Measurements from ENCODE around the gene NFIX.

NFIX gene

DNA sequence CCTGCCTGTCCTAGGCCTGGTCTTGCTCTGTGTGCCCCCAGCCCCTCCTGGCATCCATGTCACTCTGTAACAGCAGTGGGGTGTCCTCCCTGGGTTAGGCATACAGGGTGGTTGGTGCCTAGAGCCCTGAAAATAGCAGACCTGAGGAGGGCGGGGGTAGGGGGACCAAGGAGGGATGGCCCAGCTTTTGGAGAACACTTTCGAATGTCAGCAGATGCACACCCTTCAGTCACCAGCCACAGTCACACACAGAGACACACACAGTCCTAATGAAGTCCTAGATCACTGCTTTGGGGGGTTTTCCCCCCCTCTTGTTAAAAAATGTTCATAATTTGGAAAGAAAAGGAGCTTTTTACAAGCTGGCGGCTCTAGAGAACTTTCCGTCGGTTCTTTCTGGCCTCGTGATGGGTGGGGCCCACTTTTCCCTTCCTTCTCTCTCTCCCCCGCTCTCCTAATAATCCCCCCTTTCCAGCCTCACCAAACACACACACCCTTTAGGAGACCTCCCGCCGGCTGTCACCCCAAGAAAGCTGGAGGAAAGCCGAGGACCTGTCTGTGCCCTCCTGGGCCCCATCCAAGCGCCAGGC, 59.4 kb downstream of the NFIX start:
- no peak for DNase-seq (ENCODE audit: low read depth in 2 of 3, low spot score in 1 of 3)

GRCh38 chr19:13055213-13056051, 60.2 kb downstream of the NFIX start:
- no peak for DNase-seq (ENCODE audit: low read depth in 2 of 3, low spot score in 1 of 3)

- no peak for DNase-seq (ENCODE audit: low read depth in 2 of 3, low spot score in 1 of 3)
Observed at GRCh38 chr19:13056052-13056660, 60.9 kb downstream of the NFIX start.

- DNase-seq (ENCODE audit: low read depth in 2 of 3, low spot score in 1 of 3) = no peak
Observed at GRCh38 chr19:13057147-13057572, 61.9 kb downstream of the NFIX start.

GRCh38 chr19:13057744-13058143, 62.5 kb downstream of the NFIX start:
- no peak for DNase-seq (ENCODE audit: low read depth in 2 of 3, low spot score in 1 of 3)

- DNase-seq (ENCODE audit: low read depth in 2 of 3, low spot score in 1 of 3) = no peak
Observed at GRCh38 chr19:13058951-13059660, 63.8 kb downstream of the NFIX start.

GRCh38 chr19:13060233-13060963, 65.1 kb downstream of the NFIX start:
- no peak for DNase-seq (ENCODE audit: low read depth in 2 of 3, low spot score in 1 of 3)

DNA sequence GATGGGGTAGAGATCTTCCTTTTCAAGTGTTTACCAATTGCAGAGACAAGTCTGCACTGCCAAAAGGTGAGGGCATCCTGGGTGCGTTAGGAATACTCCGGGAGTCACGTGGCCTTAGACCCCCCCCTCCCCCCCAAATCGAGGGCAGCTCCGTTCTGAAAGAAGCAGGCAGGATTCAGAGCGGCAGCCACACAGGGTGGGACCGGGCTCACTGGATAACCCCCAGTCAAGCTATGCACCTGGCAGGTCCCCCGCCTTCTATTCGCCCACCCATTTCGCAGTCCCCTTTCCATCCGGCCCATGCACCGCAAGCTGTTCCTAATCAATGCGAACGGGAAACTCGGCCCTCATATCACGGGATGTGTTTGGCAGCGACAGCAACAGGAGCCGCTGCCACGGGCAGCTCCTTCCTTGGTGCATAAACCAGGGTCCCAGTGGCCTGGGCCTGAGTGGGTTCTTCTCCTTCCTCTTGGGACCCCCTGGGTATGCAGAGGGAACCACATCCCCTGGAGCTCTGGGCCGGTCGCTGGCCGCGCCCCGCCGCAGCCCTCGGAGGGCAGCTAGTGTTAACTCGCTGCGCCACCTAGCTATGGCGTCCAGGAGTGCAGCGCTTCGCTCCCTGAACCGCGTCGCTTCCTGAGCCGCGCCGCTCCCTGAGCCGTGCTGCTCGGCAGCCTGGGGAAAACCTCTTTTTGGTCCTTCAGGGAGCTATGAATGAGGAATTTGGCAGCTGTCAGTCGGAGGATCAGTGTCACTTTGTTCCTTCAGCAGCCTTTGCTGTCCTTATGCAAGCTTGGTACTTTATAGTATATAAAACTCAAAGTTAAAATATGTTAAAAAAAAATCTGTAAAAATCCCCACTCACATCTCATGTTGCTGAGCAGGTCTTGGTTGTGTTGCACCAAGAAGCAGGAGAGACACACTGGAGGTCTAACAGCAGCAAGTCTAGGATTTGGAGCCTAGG, 66.0 kb downstream of the NFIX start:
- DNase-seq (ENCODE audit: low read depth in 2 of 3, low spot score in 1 of 3) = peak; percentile 52 to 81 (median 77)

DNA sequence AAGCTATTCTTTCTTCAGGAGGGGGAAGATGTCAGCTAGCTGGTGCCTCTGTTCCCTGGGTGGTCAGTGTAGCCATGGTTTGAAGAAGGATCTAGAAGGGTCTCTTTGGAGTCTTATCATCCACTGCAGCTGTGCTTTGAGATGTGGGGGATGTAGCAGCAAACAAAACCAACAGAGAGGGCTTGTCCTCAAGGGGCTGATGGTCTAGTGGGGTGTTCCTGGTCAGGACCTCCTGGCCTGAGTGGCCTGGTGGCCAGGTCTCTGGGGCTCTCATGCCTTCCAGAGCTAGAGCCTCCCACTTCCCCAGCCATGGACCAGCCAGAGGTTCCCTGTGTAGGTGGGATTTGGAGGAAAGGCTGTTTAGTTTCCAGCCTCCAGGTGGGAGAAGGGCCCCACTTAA, 67.0 kb downstream of the NFIX start:
- no peak for DNase-seq (ENCODE audit: low read depth in 2 of 3, low spot score in 1 of 3)

GRCh38 chr19:13063461-13064091, 68.3 kb downstream of the NFIX start:
- DNase-seq (ENCODE audit: low read depth in 2 of 3, low spot score in 1 of 3) = no peak

GRCh38 chr19:13064092-13064489, 68.8 kb downstream of the NFIX start:
- DNase-seq (ENCODE audit: low read depth in 2 of 3, low spot score in 1 of 3) = no peak

DNA sequence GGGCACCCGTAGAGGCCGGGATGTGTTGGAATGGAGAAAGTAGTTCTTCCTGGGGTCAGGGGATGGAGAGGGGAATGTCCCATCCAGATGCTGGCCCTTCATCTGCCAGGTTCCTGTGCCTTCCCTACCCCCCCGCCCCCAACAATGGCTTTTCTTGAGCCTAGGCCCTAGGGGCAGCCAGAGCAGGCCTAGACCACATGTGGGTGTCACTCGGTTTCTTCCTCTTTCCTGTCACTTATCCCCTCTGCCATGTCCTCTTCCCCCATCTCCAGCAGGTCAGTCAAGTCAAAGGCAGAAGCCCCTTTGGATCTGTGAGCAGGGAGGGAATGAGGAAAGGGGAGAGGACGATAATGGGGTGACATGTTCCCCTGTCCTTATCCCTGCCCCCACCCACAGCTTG, 71.0 kb downstream of the NFIX start:
- DNase-seq (ENCODE audit: low read depth in 2 of 3, low spot score in 1 of 3) = no peak

GRCh38 chr19:13066933-13067807, 71.9 kb downstream of the NFIX start:
- no peak for DNase-seq (ENCODE audit: low read depth in 2 of 3, low spot score in 1 of 3)

DNA sequence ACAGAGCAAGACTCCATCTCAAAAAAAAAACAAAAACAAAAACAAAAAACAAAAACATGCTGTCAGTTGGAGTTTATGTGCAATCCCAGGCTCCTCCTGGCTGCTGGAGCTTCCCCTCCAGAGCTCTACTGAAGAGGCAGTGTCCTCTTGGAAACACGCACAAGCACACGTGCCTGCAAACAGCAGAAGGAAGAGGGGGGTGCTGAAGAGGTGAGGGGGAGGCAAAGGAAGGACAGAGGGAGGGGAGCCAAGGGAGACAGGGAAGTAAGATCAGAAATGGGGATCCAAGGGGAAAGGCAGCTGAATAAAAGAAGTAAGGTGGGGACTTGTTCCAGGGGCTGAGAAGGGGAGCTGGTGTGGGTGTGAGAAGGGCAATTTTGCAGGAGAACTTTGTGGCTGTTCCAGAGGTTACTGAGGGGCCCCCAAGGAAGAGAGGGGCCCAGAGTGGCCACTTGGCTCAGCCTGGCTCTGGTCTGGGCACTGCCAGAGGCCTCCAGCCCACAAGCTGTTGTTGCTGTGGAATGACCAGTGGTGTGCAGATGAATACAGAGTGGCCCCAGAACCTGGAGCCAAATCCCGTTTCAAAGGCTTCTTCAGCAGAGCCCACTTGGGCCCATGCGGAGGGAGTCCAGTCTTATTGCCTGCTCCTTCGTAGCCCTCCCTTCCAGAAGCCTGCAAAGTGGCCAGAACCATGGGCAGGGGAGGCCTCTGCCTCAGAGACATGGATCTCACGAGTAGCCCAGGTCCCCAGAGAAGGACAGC, 73.0 kb downstream of the NFIX start:
- DNase-seq (ENCODE audit: low read depth in 2 of 3, low spot score in 1 of 3) = no peak

DNA sequence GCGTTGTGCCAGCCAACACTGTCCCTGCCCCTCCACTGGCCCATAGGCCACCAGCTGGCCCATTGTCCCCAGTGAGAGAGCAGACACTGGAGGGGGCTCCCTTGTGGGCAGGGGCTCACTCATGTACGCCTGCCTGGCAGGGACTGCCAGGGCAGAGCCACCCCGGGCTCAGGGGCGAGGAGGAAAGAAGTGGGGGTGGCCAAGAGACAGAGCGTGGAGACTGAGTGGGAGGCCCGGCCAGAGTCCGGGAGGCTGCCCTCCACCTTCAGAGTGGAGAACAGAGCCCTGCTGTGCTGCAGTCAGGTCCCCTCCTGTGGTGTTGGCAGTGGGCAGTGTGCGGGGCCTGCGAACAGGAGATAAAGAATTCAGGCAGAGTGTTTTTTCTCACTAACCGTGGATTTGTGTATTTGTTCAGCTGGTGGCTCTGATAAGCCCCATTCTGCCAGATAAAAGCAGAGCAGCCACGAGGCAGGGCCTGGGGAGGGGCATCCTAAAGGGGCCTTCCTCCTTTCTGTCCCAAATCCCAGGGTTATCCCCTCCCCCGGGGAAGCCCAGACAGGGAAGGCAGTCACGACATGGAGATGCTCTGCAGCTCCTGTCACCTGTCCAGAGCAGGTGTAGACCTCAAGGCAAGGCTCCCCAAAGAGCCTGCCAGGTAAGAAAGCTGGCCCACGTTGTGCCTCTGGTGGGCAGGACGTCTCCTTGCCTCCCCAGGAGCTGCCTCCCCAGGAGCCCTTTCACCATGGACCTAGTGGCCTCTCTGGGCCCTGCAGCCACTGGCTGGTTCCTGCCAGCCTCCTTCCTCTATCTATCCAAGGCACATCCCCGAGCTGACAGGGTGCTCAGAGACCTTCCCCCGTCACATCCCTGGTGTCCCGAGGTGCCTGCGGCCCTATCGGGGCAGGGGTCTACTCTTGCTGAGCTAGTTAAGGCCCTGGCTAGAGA, 74.4 kb downstream of the NFIX start:
- no peak for DNase-seq (ENCODE audit: low read depth in 2 of 3, low spot score in 1 of 3)

DNA sequence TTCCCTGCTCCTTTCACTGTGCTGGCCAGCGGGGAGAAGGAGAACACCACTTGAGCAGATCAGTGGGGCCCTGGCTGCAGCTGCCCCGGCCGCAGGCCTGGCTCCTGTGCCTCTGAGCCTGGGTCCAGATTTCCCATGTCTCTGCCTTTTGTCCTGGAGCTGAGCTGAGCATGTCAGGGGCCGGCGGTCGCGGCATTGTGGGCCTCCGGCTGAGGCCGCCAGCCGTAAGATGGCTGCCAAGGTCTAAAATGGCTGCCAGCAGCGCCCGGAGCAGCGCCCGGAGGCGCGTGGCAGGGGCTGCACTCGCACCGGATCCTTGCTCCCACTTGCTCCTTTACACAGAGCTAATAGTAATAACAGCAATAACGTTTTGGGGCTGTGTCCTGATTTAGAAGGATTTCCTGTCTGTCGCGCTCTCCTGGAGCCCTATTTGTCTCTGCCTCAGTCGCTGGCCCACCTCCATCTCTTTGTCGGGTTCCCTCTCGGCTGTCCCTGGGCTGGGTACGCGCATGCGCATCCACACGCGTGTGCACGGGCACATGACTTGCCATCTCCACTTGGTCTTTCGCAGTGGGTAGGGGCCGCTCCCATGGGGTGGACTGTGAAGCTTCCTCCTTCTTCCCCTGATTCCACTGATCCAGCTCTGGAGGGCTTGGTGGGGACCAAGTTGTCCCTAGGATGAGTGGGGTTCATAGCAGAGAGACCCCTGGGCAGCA, 75.3 kb downstream of the NFIX start:
- no peak for DNase-seq (ENCODE audit: low read depth in 2 of 3, low spot score in 1 of 3)

Data from stimulated activated CD4-positive, alpha-beta T cell treated with anti-CD3 and anti-CD28 coated beads, Interleukin-12 subunit alpha, Interleukin-12 subunit beta, amount 100 ng/mL, for 48 hours (primary cell).